GM23338 (cell line): ENCODE measurements around the gene SEMA5A. TPM values are rescaled to one million over a fixed set of nuclear protein-coding genes. Genes with fewer than 3 reads are reported as not detected.

ENCODE experiments used
- ATAC-seq: fragments of 200-7000 bp; cut with Tn5 transposase; 3 replicates; pipeline ENCODE4 v1.9.1; 2020
- DNase-seq: peaks from one replicate; pipeline ENCODE4 v3.0.0-alpha.2; 2015; ENCODE audit warnings: low spot score
- H2AFZ ChIP-seq: fragments of 200-600 bp; sonication (generic); 2 replicates; pipeline ENCODE4 v1.8.0; 2016; ENCODE audit warnings: antibody characterized with exemption, mild to moderate bottlenecking, moderate library complexity
- H3F3A ChIP-seq: fragments of 200-600 bp; sonication (generic); replicated peaks from 2 replicates; pipeline ENCODE4 v1.8.0; 2017; ENCODE audit warnings: antibody characterized with exemption, mixed run types, low read depth
- H3K27ac ChIP-seq: fragments of 200-600 bp; sonication (generic); 2 replicates; pipeline ENCODE4 v1.6.1; 2016; ENCODE audit warnings: low read depth
- H3K27me3 ChIP-seq: fragments of 200-600 bp; sonication (generic); 2 replicates; pipeline ENCODE4 v1.8.0; 2016; ENCODE audit warnings: mild to moderate bottlenecking, mixed run types, moderate library complexity; ENCODE audit not compliant: insufficient read depth
- H3K36me3 ChIP-seq: fragments of 200-600 bp; sonication (generic); 2 replicates; pipeline ENCODE4 v1.8.0; 2016; ENCODE audit warnings: mild to moderate bottlenecking; ENCODE audit not compliant: insufficient read depth
- H3K4me1 ChIP-seq: fragments of 200-600 bp; sonication (generic); 2 replicates; pipeline ENCODE4 v1.8.0; 2016; ENCODE audit warnings: mild to moderate bottlenecking, moderate library complexity; ENCODE audit not compliant: insufficient read depth
- H3K4me2 ChIP-seq: fragments of 200-600 bp; sonication (generic); 2 replicates; pipeline ENCODE4 v1.7.1; 2017; ENCODE audit warnings: mixed run types
- H3K4me3 ChIP-seq: fragments of 200-600 bp; sonication (generic); 2 replicates; pipeline ENCODE4 v1.6.1; 2016; ENCODE audit warnings: mixed run types
- H3K79me2 ChIP-seq: fragments of 200-600 bp; sonication (generic); replicated peaks from 2 replicates; pipeline ENCODE4 v1.8.0; 2017; ENCODE audit warnings: mild to moderate bottlenecking; ENCODE audit not compliant: insufficient read depth
- H3K9me2 ChIP-seq: fragments of 200-600 bp; sonication (generic); 2 replicates; pipeline ENCODE4 v1.8.0; 2017; ENCODE audit not compliant: insufficient read depth
- H4K20me1 ChIP-seq: fragments of 200-600 bp; sonication (generic); replicated peaks from 2 replicates; pipeline ENCODE4 v1.8.0; 2017; ENCODE audit warnings: mild to moderate bottlenecking; ENCODE audit not compliant: insufficient read depth
- H3K27ac Mint-ChIP-seq: 2 replicates; pipeline ENCODE4 v1.8.0; 2020; ENCODE audit warnings: inconsistent platforms, mild to moderate bottlenecking, moderate library complexity, mixed read lengths
- H3K27me3 Mint-ChIP-seq: 3 replicates; pipeline ENCODE4 v1.8.0; 2022; ENCODE audit warnings: low read depth, mild to moderate bottlenecking, moderate library complexity, mixed read lengths, inconsistent platforms; ENCODE audit not compliant: insufficient read depth, poor library complexity
- H3K36me3 Mint-ChIP-seq: 3 replicates; pipeline ENCODE4 v1.8.0; 2021; ENCODE audit warnings: low read depth, mild to moderate bottlenecking, inconsistent platforms, moderate library complexity, mixed read lengths
- H3K4me1 Mint-ChIP-seq: 3 replicates; pipeline ENCODE4 v1.8.0; 2020; ENCODE audit warnings: mild to moderate bottlenecking, inconsistent platforms, mixed read lengths
- H3K4me3 Mint-ChIP-seq: 3 replicates; pipeline ENCODE4 v1.8.0; 2021; ENCODE audit warnings: moderate library complexity, mild to moderate bottlenecking, inconsistent platforms, mixed read lengths
- H3K9me3 Mint-ChIP-seq: 3 replicates; pipeline ENCODE4 v1.8.0; 2020; ENCODE audit warnings: moderate library complexity, mild to moderate bottlenecking, inconsistent platforms, mixed read lengths
- EZH2 ChIP-seq: fragments of 200-600 bp; sonication (generic); IDR thresholded peaks from one replicate; pipeline ENCODE4 v1.8.0; 2017; ENCODE audit warnings: antibody characterized with exemption, mild to moderate bottlenecking, low read depth; ENCODE audit not compliant: unreplicated experiment
- JUNB ChIP-seq: IDR thresholded peaks from one replicate; pipeline ENCODE4 v1.6.1; 2016; ENCODE audit warnings: antibody characterized with exemption; ENCODE audit not compliant: unreplicated experiment
- NANOG ChIP-seq: IDR thresholded peaks from 2 replicates; pipeline ENCODE4 v1.6.1; 2016; ENCODE audit warnings: antibody characterized with exemption, borderline replicate concordance
- ZNF114 ChIP-seq: fragments of 250-450 bp; sonication (Bioruptor Pico); IDR thresholded peaks from 2 replicates; pipeline ENCODE4 v1.5.0; 2020; ENCODE audit warnings: mild to moderate bottlenecking, moderate library complexity
- ZNF331 ChIP-seq: fragments of 250-450 bp; sonication (Bioruptor Pico); IDR thresholded peaks from 2 replicates; pipeline ENCODE4 v1.5.0; 2020; ENCODE audit warnings: low read depth, mild to moderate bottlenecking, moderate library complexity
- polyA plus RNA-seq: library from polyadenylated mRNA; unstranded; fragments of >200 nt; fragmentation: Nextera tagmentation; extraction: Ambion mirVana; gene quantifications from 2 replicates; pipeline ENCODE4 v1.2.1, GENCODE V29; 2016
- total RNA-seq: library from RNA; depleted of rRNA; stranded (reverse); fragments of >200 nt; shearing (Covaris generic); gene quantifications from 2 replicates; pipeline ENCODE4 v1.2.3, GENCODE V29; 2014
- TF ChIP-seq, protein P1 (sequence below): IDR thresholded peaks from one replicate; pipeline ENCODE4 v1.6.1; 2018; ENCODE audit warnings: antibody characterized with exemption; ENCODE audit not compliant: unreplicated experiment
- TF ChIP-seq, protein P2 (sequence below), 2 experiments: fragments of 200-600 bp in 1 of 2; sonication (generic) in 1 of 2; conservative IDR thresholded peaks; 2 replicates each; pipeline versions ENCODE4 v1.5.1 to v1.6.1; 2016 to 2017; ENCODE audit warnings: antibody characterized with exemption in 2 of 2, low read depth in 2 of 2, mild to moderate bottlenecking in 2 of 2, moderate library complexity in 1 of 2
- TF ChIP-seq, protein P3 (sequence below): IDR thresholded peaks from 2 replicates; pipeline ENCODE4 v1.6.1; 2016; ENCODE audit warnings: antibody characterized with exemption
- TF ChIP-seq, protein P4 (sequence below): fragments of 250-450 bp; sonication (Bioruptor Pico); IDR thresholded peaks from 2 replicates; pipeline ENCODE4 v1.5.0; 2020; ENCODE audit warnings: mild to moderate bottlenecking, moderate library complexity

Gene SEMA5A
- total and polyA plus RNA-seq, 2 experiments from 2014 or later = 2.1 to 8.1 TPM

DNA sequence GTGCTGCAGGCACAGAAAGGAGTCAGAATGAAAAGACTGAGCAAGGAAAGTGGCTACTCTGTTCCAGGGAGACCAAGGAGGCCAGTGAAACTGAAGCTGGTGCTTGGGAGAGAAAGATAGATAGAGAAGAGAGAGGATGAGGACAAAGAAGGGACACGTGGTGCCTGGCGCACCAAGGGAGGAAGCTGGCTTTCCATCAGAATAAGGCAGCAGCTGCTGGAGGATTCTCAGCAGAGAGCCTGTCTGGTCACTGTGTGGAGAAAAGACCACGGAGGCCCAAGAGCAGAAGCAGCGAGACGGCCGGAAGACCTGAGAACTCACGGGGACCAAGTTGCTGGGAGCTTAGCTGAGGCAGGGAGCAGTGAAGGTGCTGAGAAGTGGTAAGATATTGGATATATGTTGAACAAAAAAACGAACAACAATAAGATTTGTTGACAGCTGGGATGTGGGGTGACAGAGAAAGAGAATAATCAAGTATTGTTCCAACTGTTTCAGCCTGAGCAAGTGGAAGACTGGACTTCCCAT is 116.1 kb downstream of the SEMA5A start (continued):
- TF ChIP-seq, protein P1, sequence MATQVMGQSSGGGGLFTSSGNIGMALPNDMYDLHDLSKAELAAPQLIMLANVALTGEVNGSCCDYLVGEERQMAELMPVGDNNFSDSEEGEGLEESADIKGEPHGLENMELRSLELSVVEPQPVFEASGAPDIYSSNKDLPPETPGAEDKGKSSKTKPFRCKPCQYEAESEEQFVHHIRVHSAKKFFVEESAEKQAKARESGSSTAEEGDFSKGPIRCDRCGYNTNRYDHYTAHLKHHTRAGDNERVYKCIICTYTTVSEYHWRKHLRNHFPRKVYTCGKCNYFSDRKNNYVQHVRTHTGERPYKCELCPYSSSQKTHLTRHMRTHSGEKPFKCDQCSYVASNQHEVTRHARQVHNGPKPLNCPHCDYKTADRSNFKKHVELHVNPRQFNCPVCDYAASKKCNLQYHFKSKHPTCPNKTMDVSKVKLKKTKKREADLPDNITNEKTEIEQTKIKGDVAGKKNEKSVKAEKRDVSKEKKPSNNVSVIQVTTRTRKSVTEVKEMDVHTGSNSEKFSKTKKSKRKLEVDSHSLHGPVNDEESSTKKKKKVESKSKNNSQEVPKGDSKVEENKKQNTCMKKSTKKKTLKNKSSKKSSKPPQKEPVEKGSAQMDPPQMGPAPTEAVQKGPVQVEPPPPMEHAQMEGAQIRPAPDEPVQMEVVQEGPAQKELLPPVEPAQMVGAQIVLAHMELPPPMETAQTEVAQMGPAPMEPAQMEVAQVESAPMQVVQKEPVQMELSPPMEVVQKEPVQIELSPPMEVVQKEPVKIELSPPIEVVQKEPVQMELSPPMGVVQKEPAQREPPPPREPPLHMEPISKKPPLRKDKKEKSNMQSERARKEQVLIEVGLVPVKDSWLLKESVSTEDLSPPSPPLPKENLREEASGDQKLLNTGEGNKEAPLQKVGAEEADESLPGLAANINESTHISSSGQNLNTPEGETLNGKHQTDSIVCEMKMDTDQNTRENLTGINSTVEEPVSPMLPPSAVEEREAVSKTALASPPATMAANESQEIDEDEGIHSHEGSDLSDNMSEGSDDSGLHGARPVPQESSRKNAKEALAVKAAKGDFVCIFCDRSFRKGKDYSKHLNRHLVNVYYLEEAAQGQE = no peak
- TF ChIP-seq NANOG (no peak), EZH2 (no peak), ZNF114 (CRISPR knock-in tag) (no peak)

DNA sequence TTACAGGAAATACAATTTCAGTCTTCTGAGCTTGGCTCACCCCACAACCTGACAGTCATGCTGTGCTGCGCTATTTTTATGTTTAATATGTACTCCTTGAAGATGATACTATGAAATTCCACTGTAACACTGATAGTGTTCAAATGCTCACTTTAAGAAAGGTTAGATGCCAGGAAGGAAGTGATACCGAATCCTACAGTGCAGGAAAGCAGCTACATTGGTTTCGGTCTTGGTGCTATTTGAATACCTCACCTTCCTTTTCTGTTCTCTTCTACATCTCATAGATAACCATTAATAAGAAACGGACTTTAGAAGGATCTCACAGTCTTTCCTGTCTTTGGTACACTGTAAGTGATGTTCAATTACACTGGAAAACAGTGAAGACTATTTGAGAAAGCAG is 117.6 kb downstream of the SEMA5A start:
- H3K27me3 Mint-ChIP-seq = peaks cover 2% of the 10 kb centered on the region
- Histone ChIP-seq H3K4me1 (no peaks in the 10 kb centered on the region), H3K36me3 (no peaks in the 10 kb centered on the region), H2AFZ (no peak overlapping the region), H3K4me2 (no peak overlapping the region), H3K27ac (no peak overlapping the region), H3K9me2 (peaks cover 7% of the 10 kb centered on the region; the same call in 1 of the 2 replicates), H3F3A (no peaks in the 10 kb centered on the region), H4K20me1 (no peaks in the 10 kb centered on the region), H3K4me3 (no peak overlapping the region), H3K79me2 (no peaks in the 10 kb centered on the region), H3K27me3 (no peaks in the 10 kb centered on the region)
- H3K36me3 Mint-ChIP-seq = no peaks in the 10 kb centered on the region
- H3K4me3 Mint-ChIP-seq = no peak overlapping the region
- DNase-seq (no peak), ATAC-seq (no peak)
- H3K9me3 Mint-ChIP-seq = no peaks in the 10 kb centered on the region
- H3K27ac Mint-ChIP-seq = no peak overlapping the region
- peaks cover 10% of the 10 kb centered on the region for H3K4me1 Mint-ChIP-seq
- no peak for TF ChIP-seq EZH2
- TF ChIP-seq, protein P2, sequence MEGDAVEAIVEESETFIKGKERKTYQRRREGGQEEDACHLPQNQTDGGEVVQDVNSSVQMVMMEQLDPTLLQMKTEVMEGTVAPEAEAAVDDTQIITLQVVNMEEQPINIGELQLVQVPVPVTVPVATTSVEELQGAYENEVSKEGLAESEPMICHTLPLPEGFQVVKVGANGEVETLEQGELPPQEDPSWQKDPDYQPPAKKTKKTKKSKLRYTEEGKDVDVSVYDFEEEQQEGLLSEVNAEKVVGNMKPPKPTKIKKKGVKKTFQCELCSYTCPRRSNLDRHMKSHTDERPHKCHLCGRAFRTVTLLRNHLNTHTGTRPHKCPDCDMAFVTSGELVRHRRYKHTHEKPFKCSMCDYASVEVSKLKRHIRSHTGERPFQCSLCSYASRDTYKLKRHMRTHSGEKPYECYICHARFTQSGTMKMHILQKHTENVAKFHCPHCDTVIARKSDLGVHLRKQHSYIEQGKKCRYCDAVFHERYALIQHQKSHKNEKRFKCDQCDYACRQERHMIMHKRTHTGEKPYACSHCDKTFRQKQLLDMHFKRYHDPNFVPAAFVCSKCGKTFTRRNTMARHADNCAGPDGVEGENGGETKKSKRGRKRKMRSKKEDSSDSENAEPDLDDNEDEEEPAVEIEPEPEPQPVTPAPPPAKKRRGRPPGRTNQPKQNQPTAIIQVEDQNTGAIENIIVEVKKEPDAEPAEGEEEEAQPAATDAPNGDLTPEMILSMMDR (conservative IDR thresholded peaks at IDR 0.05; ENCODE audit: low read depth in 2 of 2) = no peak
- TF ChIP-seq, protein P3, sequence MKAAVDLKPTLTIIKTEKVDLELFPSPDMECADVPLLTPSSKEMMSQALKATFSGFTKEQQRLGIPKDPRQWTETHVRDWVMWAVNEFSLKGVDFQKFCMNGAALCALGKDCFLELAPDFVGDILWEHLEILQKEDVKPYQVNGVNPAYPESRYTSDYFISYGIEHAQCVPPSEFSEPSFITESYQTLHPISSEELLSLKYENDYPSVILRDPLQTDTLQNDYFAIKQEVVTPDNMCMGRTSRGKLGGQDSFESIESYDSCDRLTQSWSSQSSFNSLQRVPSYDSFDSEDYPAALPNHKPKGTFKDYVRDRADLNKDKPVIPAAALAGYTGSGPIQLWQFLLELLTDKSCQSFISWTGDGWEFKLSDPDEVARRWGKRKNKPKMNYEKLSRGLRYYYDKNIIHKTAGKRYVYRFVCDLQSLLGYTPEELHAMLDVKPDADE = no peak
- TF ChIP-seq, protein P4, sequence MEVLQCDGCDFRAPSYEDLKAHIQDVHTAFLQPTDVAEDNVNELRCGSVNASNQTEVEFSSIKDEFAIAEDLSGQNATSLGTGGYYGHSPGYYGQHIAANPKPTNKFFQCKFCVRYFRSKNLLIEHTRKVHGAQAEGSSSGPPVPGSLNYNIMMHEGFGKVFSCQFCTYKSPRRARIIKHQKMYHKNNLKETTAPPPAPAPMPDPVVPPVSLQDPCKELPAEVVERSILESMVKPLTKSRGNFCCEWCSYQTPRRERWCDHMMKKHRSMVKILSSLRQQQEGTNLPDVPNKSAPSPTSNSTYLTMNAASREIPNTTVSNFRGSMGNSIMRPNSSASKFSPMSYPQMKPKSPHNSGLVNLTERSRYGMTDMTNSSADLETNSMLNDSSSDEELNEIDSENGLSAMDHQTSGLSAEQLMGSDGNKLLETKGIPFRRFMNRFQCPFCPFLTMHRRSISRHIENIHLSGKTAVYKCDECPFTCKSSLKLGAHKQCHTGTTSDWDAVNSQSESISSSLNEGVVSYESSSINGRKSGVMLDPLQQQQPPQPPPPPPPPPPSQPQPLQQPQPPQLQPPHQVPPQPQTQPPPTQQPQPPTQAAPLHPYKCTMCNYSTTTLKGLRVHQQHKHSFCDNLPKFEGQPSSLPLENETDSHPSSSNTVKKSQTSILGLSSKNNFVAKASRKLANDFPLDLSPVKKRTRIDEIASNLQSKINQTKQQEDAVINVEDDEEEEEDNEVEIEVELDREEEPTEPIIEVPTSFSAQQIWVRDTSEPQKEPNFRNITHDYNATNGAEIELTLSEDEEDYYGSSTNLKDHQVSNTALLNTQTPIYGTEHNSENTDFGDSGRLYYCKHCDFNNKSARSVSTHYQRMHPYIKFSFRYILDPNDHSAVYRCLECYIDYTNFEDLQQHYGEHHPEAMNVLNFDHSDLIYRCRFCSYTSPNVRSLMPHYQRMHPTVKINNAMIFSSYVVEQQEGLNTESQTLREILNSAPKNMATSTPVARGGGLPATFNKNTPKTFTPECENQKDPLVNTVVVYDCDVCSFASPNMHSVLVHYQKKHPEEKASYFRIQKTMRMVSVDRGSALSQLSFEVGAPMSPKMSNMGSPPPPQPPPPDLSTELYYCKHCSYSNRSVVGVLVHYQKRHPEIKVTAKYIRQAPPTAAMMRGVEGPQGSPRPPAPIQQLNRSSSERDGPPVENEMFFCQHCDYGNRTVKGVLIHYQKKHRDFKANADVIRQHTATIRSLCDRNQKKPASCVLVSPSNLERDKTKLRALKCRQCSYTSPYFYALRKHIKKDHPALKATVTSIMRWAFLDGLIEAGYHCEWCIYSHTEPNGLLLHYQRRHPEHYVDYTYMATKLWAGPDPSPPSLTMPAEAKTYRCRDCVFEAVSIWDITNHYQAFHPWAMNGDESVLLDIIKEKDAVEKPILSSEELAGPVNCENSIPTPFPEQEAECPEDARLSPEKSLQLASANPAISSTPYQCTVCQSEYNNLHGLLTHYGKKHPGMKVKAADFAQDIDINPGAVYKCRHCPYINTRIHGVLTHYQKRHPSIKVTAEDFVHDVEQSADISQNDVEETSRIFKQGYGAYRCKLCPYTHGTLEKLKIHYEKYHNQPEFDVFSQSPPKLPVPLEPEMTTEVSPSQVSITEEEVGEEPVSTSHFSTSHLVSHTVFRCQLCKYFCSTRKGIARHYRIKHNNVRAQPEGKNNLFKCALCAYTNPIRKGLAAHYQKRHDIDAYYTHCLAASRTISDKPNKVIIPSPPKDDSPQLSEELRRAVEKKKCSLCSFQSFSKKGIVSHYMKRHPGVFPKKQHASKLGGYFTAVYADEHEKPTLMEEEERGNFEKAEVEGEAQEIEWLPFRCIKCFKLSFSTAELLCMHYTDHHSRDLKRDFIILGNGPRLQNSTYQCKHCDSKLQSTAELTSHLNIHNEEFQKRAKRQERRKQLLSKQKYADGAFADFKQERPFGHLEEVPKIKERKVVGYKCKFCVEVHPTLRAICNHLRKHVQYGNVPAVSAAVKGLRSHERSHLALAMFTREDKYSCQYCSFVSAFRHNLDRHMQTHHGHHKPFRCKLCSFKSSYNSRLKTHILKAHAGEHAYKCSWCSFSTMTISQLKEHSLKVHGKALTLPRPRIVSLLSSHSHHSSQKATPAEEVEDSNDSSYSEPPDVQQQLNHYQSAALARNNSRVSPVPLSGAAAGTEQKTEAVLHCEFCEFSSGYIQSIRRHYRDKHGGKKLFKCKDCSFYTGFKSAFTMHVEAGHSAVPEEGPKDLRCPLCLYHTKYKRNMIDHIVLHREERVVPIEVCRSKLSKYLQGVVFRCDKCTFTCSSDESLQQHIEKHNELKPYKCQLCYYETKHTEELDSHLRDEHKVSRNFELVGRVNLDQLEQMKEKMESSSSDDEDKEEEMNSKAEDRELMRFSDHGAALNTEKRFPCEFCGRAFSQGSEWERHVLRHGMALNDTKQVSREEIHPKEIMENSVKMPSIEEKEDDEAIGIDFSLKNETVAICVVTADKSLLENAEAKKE = no peak
- no peak for TF ChIP-seq ZNF331 (CRISPR knock-in tag)
- no peak for TF ChIP-seq JUNB
